T1000 (cell line): ENCODE measurements around the gene STN1.

ENCODE experiments used
- DNase-seq: peaks from one replicate; lab custom pipeline; 2025; ENCODE audit warnings: mixed read lengths; lab: John Stamatoyannopoulos, UW

The STN1 gene

GRCh38 chr10:103843854-103844570, 74.0 kb downstream of the STN1 start:
- no peak for DNase-seq

DNA sequence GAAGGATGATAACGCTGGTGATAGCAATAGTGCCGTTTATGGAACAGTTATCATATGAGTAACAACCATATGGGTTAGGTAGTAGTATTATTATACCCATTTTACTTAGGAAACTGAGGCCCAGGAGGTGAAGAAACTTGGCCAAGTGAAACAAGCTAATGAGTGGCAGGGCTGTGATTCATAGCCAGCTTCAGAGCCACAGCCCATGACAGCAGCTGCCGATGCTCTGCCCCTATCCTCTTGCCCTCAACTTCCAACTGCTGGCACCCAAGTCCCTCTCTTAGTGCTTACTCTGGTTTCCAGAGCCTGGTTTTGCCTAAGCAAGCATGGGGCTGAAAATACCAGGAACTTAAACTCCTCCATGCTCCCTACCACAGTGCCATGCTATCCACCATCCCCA, 74.9 kb downstream of the STN1 start:
- DNase-seq: no peak

DNA sequence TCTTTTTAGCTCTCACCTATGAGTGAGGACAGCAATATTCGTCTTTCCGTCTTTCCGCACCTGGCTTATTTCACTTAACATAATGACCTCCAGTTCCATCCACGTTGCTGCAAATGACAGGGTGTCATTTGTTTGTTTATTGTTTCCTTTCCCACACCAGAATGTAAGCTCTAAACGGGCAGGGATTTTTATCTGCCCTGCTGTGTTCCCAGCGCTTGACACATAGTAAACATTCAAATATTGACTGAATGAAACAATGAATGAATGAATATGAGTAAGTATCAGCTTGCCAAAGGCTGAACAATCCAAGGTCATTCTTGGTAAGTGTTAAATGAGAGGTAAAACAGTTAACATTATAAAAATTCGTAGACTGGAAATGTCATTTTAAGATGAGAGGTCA, 75.4 kb downstream of the STN1 start:
- DNase-seq: no peak

- DNase-seq: no peak
Observed at GRCh38 chr10:103841519-103841918, 76.5 kb downstream of the STN1 start.

DNA sequence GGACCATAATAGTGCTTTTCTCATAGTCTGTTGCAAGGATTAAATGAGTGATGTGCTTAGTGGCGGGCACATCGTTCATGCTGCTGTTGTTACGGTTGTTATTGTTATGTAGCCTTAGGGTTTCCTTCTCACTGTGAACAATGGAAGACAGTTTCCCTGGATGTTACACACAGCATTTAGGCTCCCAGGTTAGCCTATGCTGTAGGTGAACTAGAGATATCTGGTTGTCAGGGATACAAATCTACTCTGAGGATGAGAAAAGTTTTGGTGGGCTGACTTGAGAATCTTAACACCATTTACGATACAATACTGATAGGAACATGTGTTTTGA, 77.3 kb downstream of the STN1 start:
- no peak for DNase-seq

DNA sequence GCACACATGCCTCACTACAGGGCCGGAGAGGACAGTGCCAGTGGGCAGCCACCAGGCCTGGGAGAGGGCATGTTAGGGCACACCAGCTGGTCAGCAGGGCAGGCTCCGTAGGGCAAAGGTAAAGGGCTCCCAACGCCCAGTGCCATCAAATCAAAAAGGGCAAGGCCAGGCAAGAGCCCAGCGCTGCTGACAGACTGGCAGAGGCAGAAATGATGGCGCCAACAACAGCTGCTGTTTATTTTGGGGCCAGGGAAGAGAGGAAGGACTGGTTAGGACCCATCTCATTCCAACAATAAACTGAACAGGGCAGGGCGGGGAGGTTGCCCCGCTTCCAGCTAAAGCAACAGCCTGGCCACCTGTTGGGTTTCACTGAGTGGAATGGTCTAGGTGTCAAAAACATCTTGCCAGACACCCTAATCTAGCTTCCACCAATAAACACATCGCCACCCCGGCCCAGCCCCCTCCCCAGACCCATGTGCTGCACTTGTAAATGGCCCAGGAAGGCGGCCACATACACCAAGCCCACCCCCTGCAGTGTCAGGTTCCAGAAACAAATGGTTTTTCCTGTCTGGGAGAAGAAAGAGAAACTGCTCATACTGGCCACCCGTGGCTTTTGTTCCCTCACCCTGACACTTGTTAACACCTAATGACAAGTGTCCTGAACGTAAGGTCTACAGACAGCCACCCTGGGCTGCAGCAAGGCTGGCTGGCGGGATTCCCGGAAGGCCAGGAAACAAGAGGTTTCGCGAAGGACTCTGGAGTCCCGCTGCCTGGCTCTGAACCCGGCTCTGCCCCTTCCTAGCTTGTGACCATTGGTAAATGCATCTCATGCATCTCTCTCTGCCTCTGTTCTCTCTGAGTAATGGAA, 77.9 kb downstream of the STN1 start:
- DNase-seq: no peak

DNA sequence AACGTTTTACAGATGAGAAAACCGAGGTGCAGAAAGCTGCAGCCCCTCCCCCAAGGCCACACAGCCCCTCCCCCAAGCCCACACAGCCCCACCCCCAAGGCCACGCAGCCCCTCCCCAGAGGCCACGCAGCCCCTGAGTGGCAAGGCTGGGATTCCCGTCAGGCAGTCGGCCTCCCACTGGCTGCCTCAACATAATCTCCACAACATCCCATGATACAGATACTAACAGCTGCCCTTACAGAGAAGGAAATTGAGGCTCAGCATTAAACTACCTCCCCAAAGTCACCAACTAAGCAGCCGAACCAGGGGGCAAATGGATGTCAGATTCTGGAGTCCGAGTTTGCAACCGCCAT, 78.5 kb downstream of the STN1 start:
- DNase-seq: no peak

- DNase-seq: no peak
Observed at GRCh38 chr10:103838862-103839518, 79.0 kb downstream of the STN1 start.

- DNase-seq: no peak
Observed at GRCh38 chr10:103838070-103838395, 80.0 kb downstream of the STN1 start.

- DNase-seq: no peak
Observed at GRCh38 chr10:103837370-103838069, 80.5 kb downstream of the STN1 start.

DNA sequence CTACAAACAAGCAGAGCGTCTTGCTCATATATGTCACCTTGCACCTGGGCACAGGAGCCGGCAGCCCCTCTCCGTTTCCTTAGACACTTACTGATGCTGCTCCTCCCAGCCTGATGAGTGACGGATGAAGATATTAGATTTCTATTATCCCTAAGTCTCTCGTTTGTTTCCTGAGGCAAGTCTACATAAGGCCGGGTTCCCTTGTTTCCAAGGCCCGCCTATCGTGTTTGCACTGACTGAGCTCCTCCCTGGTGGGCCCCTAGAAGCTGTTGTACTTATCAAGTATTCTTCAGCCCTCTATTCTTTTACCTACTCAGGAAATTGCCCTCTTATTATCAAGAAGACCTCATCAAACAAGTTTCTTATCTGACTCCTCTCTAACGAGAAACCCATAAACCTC, 81.1 kb downstream of the STN1 start:
- DNase-seq: no peak

DNA sequence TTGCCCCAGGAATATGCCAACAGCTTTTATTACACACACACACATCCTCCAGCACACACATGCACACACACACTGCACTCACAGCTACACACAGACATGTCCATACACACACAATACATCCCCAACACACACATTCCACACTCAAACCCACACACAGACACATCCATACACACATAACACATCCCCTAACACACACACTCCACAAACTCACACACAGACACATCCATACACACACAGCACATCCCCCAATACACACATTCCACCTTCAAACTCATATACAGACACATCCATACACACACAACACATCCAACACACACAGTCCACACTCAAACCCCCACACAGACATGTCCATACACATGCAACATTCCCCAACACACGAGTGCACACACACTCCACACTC, 81.7 kb downstream of the STN1 start:
- no peak for DNase-seq

DNA sequence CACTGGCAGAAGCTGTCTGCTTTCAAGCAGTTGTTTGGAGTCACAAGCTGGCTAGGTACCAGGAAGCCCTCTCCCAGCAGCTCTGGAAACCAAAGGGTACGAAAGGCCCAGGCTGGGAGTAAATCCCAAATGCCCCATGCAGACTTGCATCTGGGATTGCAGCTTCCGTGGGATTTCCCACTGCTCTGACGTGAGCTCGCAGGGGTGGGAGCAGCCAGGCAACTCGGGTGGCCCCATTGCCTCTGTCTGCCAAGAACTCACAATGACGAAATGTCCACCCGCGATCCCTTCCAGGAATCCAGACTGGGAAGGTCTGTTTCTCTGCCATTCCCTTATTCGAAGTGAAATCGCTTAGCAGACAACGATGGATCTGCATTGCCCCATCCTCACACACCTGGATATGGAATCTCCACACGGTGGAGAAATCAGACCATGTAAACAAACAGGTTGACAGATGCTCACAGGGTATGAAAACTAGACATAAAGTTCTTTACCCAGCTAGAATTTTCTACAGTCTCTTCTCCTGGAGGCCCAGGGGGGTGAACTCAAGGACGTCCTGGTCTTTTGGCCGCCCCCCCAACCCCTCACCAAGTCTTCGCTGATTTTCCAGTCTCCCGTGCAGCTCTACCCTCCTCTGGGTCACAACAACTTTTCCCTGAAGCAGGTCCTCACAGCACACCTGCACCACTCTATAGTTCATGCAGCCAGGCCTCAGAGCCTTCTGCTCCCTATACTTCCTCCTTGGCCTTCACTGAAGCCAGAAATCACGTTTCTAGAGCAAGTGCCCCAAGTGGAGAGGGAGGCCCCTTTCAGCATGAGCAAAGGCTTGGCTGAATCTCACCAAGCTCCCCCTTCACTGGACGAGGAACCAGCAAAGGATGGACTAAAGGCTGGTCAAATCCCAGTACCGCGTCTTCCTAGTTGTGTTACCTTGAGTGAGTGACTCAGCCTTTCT, 82.6 kb downstream of the STN1 start:
- no peak for DNase-seq

- DNase-seq: no peak
Observed at GRCh38 chr10:103834436-103835095, 83.4 kb downstream of the STN1 start.

GRCh38 chr10:103833731-103834365, 84.1 kb downstream of the STN1 start:
- DNase-seq: peak; percentile 30

- DNase-seq: no peak
Observed at GRCh38 chr10:103832806-103833205, 85.2 kb downstream of the STN1 start.
